ENCODE measurements around the gene WDR18.
A peak's percentile ranks its signal among the peaks of the same experiment; 100 is the strongest.

Gene WDR18

GRCh38 chr19:1017115-1017905 lies 33.2 kb downstream of the WDR18 start:
- H3K4me3 ChIP-seq (ENCODE audit: low read depth, low read length) = no peak overlapping the region
- no peak for TF ChIP-seq CTCF (IDR thresholded peaks at IDR 0.05; ENCODE audit: low read depth, low read length)
- no peaks in the 10 kb centered on the region for H3K9me3 ChIP-seq (ENCODE audit: severe bottlenecking)
- H3K27me3 ChIP-seq (ENCODE audit: insufficient read depth, low read depth, severe bottlenecking) = no peaks in the 10 kb centered on the region
- DNase-seq = no peak
- H3K36me3 ChIP-seq = peaks cover 40% of the 10 kb centered on the region
- no peak overlapping the region for H3K27ac ChIP-seq

GRCh38 chr19:1017906-1018305 lies 33.8 kb downstream of the WDR18 start:
- Histone ChIP-seq H3K27ac (no peak overlapping the region), H3K9me3 (ENCODE audit: severe bottlenecking) (no peaks in the 10 kb centered on the region), H3K4me3 (ENCODE audit: low read depth, low read length) (no peak overlapping the region), H3K27me3 (ENCODE audit: insufficient read depth, low read depth, severe bottlenecking) (no peaks in the 10 kb centered on the region), H3K36me3 (peaks cover 36% of the 10 kb centered on the region)
- DNase-seq = no peak
- no peak for TF ChIP-seq CTCF (IDR thresholded peaks at IDR 0.05; ENCODE audit: low read depth, low read length)

- H3K36me3 ChIP-seq = peaks cover 31% of the 10 kb centered on the region
- TF ChIP-seq CTCF (IDR thresholded peaks at IDR 0.05; ENCODE audit: low read depth, low read length) = no peak
- H3K4me3 ChIP-seq (ENCODE audit: low read depth, low read length) = no peak overlapping the region
- no peaks in the 10 kb centered on the region for H3K9me3 ChIP-seq (ENCODE audit: severe bottlenecking)
- DNase-seq = no peak
- H3K27me3 ChIP-seq (ENCODE audit: insufficient read depth, low read depth, severe bottlenecking) = no peaks in the 10 kb centered on the region
- no peak overlapping the region for H3K27ac ChIP-seq
These were observed 34.2 kb downstream of the WDR18 start for GRCh38 chr19:1018393-1018792.

- H3K4me3 ChIP-seq (ENCODE audit: low read depth, low read length) = no peak overlapping the region
- H3K36me3 ChIP-seq = peaks cover 28% of the 10 kb centered on the region
- no peak for DNase-seq
- no peaks in the 10 kb centered on the region for H3K27me3 ChIP-seq (ENCODE audit: insufficient read depth, low read depth, severe bottlenecking)
- no peaks in the 10 kb centered on the region for H3K9me3 ChIP-seq (ENCODE audit: severe bottlenecking)
- no peak for TF ChIP-seq CTCF (IDR thresholded peaks at IDR 0.05; ENCODE audit: low read depth, low read length)
- H3K27ac ChIP-seq = no peak overlapping the region
These were observed 34.9 kb downstream of the WDR18 start for GRCh38 chr19:1018932-1019615.

GRCh38 chr19:1019616-1019961 lies 35.4 kb downstream of the WDR18 start:
- Histone ChIP-seq H3K9me3 (ENCODE audit: severe bottlenecking) (no peaks in the 10 kb centered on the region), H3K36me3 (peaks cover 24% of the 10 kb centered on the region), H3K27ac (no peak overlapping the region), H3K4me3 (ENCODE audit: low read depth, low read length) (peak overlapping the region; percentile 69), H3K27me3 (ENCODE audit: insufficient read depth, low read depth, severe bottlenecking) (no peaks in the 10 kb centered on the region)
- TF ChIP-seq CTCF (IDR thresholded peaks at IDR 0.05; ENCODE audit: low read depth, low read length) = no peak
- no peak for DNase-seq

Data from WERI-Rb-1 (cell line).